ENCODE measurements around the gene NAA60. TPM values are rescaled to one million over a fixed set of nuclear protein-coding genes. Genes with fewer than 3 reads are reported as not detected.
"Not testable (repeated sequence)": the region's sequence is repeated elsewhere in the genome, so short reads cannot be mapped to it uniquely, and the experiment has no call there.

NAA60 gene
- total RNA-seq, 1 donor from 2014 or later = 47.0 TPM

GRCh38 chr16:3495176-3495575 is 51.7 kb downstream of the NAA60 start, which contains the start of gene C16orf90:
C16orf90 (minus strand) TSS chr16:3495489; CDS start chr16:3495421, 68 bp downstream.
- DNase-seq = peak; percentile 17
- intact Hi-C loops (cut with DNase I) = loop anchor here (10.0 kb wide), 1 partner anchor 190 kb away; the partner anchor contains the start of genes TIGD7 and ZNF75A
- no peak for ATAC-seq (ENCODE audit: poor library complexity)

- DNase-seq = peak; percentile 38
- intact Hi-C loops (cut with DNase I) = loop anchor here (10.0 kb wide), 1 partner anchor 192 kb away; the partner anchor contains the start of genes TIGD7 and ZNF75A
- no peak for ATAC-seq (ENCODE audit: poor library complexity)
Measured at GRCh38 chr16:3496386-3496785, 52.9 kb downstream of the NAA60 start.

GRCh38 chr16:3497771-3498170 is 54.3 kb downstream of the NAA60 start:
- no peak for ATAC-seq (ENCODE audit: poor library complexity)
- intact Hi-C loops (cut with DNase I) = loop anchor here (10.0 kb wide), 1 partner anchor 193 kb away; the partner anchor contains the start of genes TIGD7 and ZNF75A
- peak; percentile 3 for DNase-seq

- DNase-seq = peak; percentile 22
- no peak for ATAC-seq (ENCODE audit: poor library complexity)
- intact Hi-C loops (cut with DNase I) = loop anchor here (10.0 kb wide), 1 partner anchor 194 kb away; the partner anchor contains the start of genes TIGD7 and ZNF75A
Measured at GRCh38 chr16:3498988-3499387, 55.5 kb downstream of the NAA60 start.

GRCh38 chr16:3501412-3501761 is 57.9 kb downstream of the NAA60 start:
- ATAC-seq (ENCODE audit: poor library complexity) = not testable (repeated sequence)
- intact Hi-C loops (cut with DNase I) = loop anchor here (10.0 kb wide), 2 partner anchors 137 to 217 kb away; partner anchors contain the start of gene ZNF263
- DNase-seq = peak; percentile 30

- intact Hi-C loops (cut with DNase I) = loop anchor here (10.0 kb wide), 2 partner anchors 137 to 217 kb away; partner anchors contain the start of gene ZNF263
Measured at GRCh38 chr16:3501783-3502400, 58.4 kb downstream of the NAA60 start.

GRCh38 chr16:3503523-3503922 is 60.0 kb downstream of the NAA60 start:
- ATAC-seq (ENCODE audit: poor library complexity) = no peak
- intact Hi-C loops (cut with DNase I) = loop anchor here (10.0 kb wide), 2 partner anchors 139 to 219 kb away; partner anchors contain the start of gene ZNF263

More at GRCh38 chr16:3501783-3502400, 58.4 kb downstream of the NAA60 start:
- DNase-seq = peak; percentile 4
- ATAC-seq (ENCODE audit: poor library complexity) = no peak

GRCh38 chr16:3508736-3509135 is 65.3 kb downstream of the NAA60 start:
- intact Hi-C loops (cut with DNase I) = loop anchor here (10.0 kb wide), 2 partner anchors 144 to 224 kb away; partner anchors contain the start of gene ZNF263
- no peak for ATAC-seq (ENCODE audit: poor library complexity)
- DNase-seq = no peak

More at GRCh38 chr16:3503523-3503922, 60.0 kb downstream of the NAA60 start:
- DNase-seq = peak; percentile 10

- DNase-seq (no peak), ATAC-seq (ENCODE audit: poor library complexity) (no peak)
- intact Hi-C loops (cut with DNase I) = loop anchor here (10.0 kb wide), 2 partner anchors 145 to 225 kb away; partner anchors contain the start of gene ZNF263
Measured at GRCh38 chr16:3509470-3509928, 66.0 kb downstream of the NAA60 start.

- no peak for ATAC-seq (ENCODE audit: poor library complexity)
- intact Hi-C loops (cut with DNase I) = no loop called here
Measured at GRCh38 chr16:3510416-3510815, 66.9 kb downstream of the NAA60 start.

GRCh38 chr16:3511286-3512180 is 68.1 kb downstream of the NAA60 start:
- intact Hi-C loops (cut with DNase I) = no loop called here
- DNase-seq = no peak
- no peak for ATAC-seq (ENCODE audit: poor library complexity)

More at GRCh38 chr16:3510416-3510815, 66.9 kb downstream of the NAA60 start:
- DNase-seq = no peak

GRCh38 chr16:3513892-3514583 is 70.6 kb downstream of the NAA60 start:
- no peak for DNase-seq
- intact Hi-C loops (cut with DNase I) = no loop called here
- no peak for ATAC-seq (ENCODE audit: poor library complexity)

GRCh38 chr16:3514621-3515020 is 71.1 kb downstream of the NAA60 start:
- no peak for ATAC-seq (ENCODE audit: poor library complexity)
- intact Hi-C loops (cut with DNase I) = no loop called here

GRCh38 chr16:3515897-3516296 is 72.4 kb downstream of the NAA60 start:
- no peak for DNase-seq
- no peak for ATAC-seq (ENCODE audit: poor library complexity)
- intact Hi-C loops (cut with DNase I) = no loop called here

More at GRCh38 chr16:3514621-3515020, 71.1 kb downstream of the NAA60 start:
- no peak for DNase-seq

- ATAC-seq (ENCODE audit: poor library complexity) (no peak), DNase-seq (no peak)
- intact Hi-C loops (cut with DNase I) = no loop called here
Measured at GRCh38 chr16:3518292-3518985, 75.0 kb downstream of the NAA60 start.

- ATAC-seq (ENCODE audit: poor library complexity) = no peak
Measured at GRCh38 chr16:3518986-3519348, 75.5 kb downstream of the NAA60 start.

GRCh38 chr16:3519581-3519980 is 76.1 kb downstream of the NAA60 start:
- no peak for ATAC-seq (ENCODE audit: poor library complexity)
- DNase-seq = no peak
- intact Hi-C loops (cut with DNase I) = no loop called here

More at GRCh38 chr16:3518986-3519348, 75.5 kb downstream of the NAA60 start:
- intact Hi-C loops (cut with DNase I) = no loop called here
- no peak for DNase-seq

GRCh38 chr16:3520413-3520812 is 76.9 kb downstream of the NAA60 start:
- intact Hi-C loops (cut with DNase I) = no loop called here
- DNase-seq = no peak

More at GRCh38 chr16:3520413-3520812, 76.9 kb downstream of the NAA60 start:
- no peak for ATAC-seq (ENCODE audit: poor library complexity)

All from Right ventricle myocardium superior (tissue), 1 donor.